Measurements from ENCODE around the gene RAPGEF4. TPM values are rescaled to one million over a fixed set of nuclear protein-coding genes. Genes with fewer than 3 reads are reported as not detected.
A peak's percentile ranks its signal among the peaks of the same experiment; 100 is the strongest.

The RAPGEF4 gene
- total RNA-seq, 1 donor from 2014 or later, result 9.3 TPM

GRCh38 chr2:172885996-172886395, 150.4 kb downstream of the RAPGEF4 start:
- intact Hi-C loops (cut with DNase I), result no loop called here
- ATAC-seq, result no peak

GRCh38 chr2:172887280-172887679, 151.6 kb downstream of the RAPGEF4 start:
- DNase-seq (ENCODE audit: low spot score) (no peak), ATAC-seq (no peak)
- intact Hi-C loops (cut with DNase I), result no loop called here

More at GRCh38 chr2:172885996-172886395, 150.4 kb downstream of the RAPGEF4 start:
- DNase-seq (ENCODE audit: low spot score), result no peak

GRCh38 chr2:172888714-172889669, 153.3 kb downstream of the RAPGEF4 start:
- no peak for DNase-seq (ENCODE audit: low spot score)
- intact Hi-C loops (cut with DNase I), result no loop called here
- ATAC-seq, result no peak

- intact Hi-C loops (cut with DNase I), result no loop called here
- ATAC-seq, result no peak
- DNase-seq (ENCODE audit: low spot score), result no peak
These were observed 154.3 kb downstream of the RAPGEF4 start for GRCh38 chr2:172889768-172890430.

- no peak for ATAC-seq
These were observed 157.5 kb downstream of the RAPGEF4 start for GRCh38 chr2:172893111-172893510.

GRCh38 chr2:172893671-172894070, 158.0 kb downstream of the RAPGEF4 start:
- intact Hi-C loops (cut with DNase I), result no loop called here
- ATAC-seq (no peak), DNase-seq (ENCODE audit: low spot score) (no peak)

More at GRCh38 chr2:172893111-172893510, 157.5 kb downstream of the RAPGEF4 start:
- DNase-seq (ENCODE audit: low spot score), result no peak
- intact Hi-C loops (cut with DNase I), result no loop called here

- DNase-seq (ENCODE audit: low spot score) (no peak), ATAC-seq (no peak)
- intact Hi-C loops (cut with DNase I), result no loop called here
These were observed 159.2 kb downstream of the RAPGEF4 start for GRCh38 chr2:172894689-172895387.

- ATAC-seq (no peak), DNase-seq (ENCODE audit: low spot score) (no peak)
- intact Hi-C loops (cut with DNase I), result no loop called here
These were observed 161.0 kb downstream of the RAPGEF4 start for GRCh38 chr2:172896661-172897081.

- intact Hi-C loops (cut with DNase I), result no loop called here
- ATAC-seq (no peak), DNase-seq (ENCODE audit: low spot score) (no peak)
These were observed 165.2 kb downstream of the RAPGEF4 start for GRCh38 chr2:172900871-172901270.

GRCh38 chr2:172901913-172902312, 166.3 kb downstream of the RAPGEF4 start:
- DNase-seq (ENCODE audit: low spot score) (no peak), ATAC-seq (no peak)
- intact Hi-C loops (cut with DNase I), result no loop called here

GRCh38 chr2:172904236-172904635, 168.6 kb downstream of the RAPGEF4 start:
- intact Hi-C loops (cut with DNase I), result no loop called here
- ATAC-seq (no peak), DNase-seq (ENCODE audit: low spot score) (no peak)

- ATAC-seq (peak; percentile 54), DNase-seq (ENCODE audit: low spot score) (no peak)
These were observed 170.5 kb downstream of the RAPGEF4 start for GRCh38 chr2:172905937-172906811.

GRCh38 chr2:172908275-172908674, 172.6 kb downstream of the RAPGEF4 start:
- ATAC-seq (no peak), DNase-seq (ENCODE audit: low spot score) (no peak)
- intact Hi-C loops (cut with DNase I), result no loop called here

More at GRCh38 chr2:172905937-172906811, 170.5 kb downstream of the RAPGEF4 start:
- intact Hi-C loops (cut with DNase I), result no loop called here

GRCh38 chr2:172909454-172909853, 173.8 kb downstream of the RAPGEF4 start:
- DNase-seq (ENCODE audit: low spot score) (no peak), ATAC-seq (no peak)
- intact Hi-C loops (cut with DNase I), result no loop called here

GRCh38 chr2:172912266-172912665, 176.6 kb downstream of the RAPGEF4 start:
- ATAC-seq (no peak), DNase-seq (ENCODE audit: low spot score) (no peak)
- intact Hi-C loops (cut with DNase I), result no loop called here

- ATAC-seq, result no peak
- DNase-seq (ENCODE audit: low spot score), result no peak
- intact Hi-C loops (cut with DNase I), result no loop called here
These were observed 178.8 kb downstream of the RAPGEF4 start for GRCh38 chr2:172914341-172915008.

GRCh38 chr2:172917716-172918115, 182.1 kb downstream of the RAPGEF4 start:
- DNase-seq (ENCODE audit: low spot score), result no peak
- no peak for ATAC-seq
- intact Hi-C loops (cut with DNase I), result no loop called here

- DNase-seq (ENCODE audit: low spot score) (no peak), ATAC-seq (no peak)
- intact Hi-C loops (cut with DNase I), result no loop called here
These were observed 184.1 kb downstream of the RAPGEF4 start for GRCh38 chr2:172919732-172920131.

Measured in sciatic nerve (tissue), 2 donors.